ENCODE measurements around the gene HDAC8.
"Not testable (repeated sequence)": the region's sequence is repeated elsewhere in the genome, so short reads cannot be mapped to it uniquely, and the experiment has no call there.

The HDAC8 gene

DNA sequence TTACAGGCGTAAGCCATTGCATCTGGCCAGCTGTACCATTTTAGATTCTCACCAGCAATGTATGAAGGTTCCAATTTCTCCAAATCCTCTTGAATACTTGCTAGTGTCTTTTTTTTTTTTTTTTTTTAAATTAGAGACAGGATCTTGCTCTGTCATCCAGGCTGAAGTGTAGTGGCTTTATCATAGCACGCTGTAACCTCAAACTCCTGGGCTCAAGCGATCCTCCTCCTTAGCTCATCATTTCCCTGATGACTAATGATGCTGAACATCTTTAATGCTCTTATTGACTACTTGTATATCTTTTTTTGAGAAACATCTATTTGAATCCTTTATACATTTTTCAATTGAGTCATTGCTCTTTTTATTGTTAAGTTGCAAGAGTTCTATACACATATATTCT, 40.3 kb downstream of the HDAC8 start:
- DNase-seq (ENCODE audit: low spot score) = no peak

DNA sequence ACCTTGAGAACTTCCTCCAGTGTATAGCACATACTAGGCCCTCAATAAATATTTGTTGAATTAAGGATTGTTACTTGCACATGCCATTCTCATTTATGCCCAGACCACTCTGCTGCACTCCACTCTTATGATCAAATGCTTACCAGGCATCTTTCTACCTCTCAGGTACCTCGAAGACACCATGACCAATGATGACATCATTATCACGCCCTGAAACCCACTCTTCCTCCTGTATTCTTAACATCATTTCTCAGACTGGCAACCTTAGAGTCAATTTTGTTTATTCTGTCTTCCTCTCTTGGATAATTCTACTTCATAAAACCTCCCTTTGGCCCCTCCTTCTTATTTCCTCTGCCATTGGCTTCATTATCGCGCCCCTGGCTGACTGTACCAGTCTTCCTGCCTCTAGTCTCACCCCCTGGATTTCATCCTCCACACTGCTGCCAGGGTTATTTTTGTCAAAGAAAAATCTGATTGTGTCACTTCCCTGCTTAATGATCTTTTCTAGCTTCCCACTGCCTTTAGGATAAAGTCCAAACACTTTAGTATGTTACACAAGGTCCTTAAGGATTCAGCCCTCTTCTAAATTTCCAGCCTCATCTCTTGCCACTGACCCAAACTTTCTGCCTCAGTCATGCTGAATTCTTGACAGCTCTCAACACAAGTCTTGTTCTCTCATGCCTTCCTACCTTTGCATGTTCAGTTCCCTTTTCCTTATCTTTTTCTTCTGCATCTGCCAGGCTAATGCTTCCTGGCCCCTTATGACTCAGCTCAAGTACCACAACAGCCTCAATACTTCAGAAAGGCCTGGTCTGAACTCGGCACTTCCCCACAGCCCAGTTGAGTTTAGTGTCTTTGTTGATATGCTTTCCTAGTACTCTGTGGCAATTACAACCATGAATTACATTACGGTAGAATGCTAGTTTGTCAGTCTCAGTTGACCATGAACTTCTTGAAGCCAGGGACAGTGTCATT, 45.8 kb downstream of the HDAC8 start:
- DNase-seq (ENCODE audit: low spot score) = no peak

DNA sequence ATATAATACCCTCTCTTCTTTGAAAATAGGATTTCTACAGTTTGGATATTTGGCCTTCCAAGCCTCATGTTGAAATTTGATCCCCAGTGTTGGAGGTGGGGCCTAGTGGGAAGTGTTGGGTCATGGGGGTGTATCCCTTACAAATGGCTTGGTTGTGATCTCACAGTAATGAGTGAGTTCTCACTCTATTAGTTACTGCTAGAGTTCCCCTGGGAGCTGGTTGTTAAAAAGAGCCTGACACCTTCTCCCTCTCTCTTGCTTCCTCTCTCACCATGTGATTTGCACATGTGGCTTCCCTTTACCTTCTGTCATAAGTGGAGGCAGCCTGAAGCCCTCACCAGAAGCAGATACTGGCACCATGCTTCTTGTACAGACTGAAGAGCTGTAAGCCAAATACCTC, 73.9 kb downstream of the HDAC8 start:
- DNase-seq (ENCODE audit: low spot score) = no peak

DNA sequence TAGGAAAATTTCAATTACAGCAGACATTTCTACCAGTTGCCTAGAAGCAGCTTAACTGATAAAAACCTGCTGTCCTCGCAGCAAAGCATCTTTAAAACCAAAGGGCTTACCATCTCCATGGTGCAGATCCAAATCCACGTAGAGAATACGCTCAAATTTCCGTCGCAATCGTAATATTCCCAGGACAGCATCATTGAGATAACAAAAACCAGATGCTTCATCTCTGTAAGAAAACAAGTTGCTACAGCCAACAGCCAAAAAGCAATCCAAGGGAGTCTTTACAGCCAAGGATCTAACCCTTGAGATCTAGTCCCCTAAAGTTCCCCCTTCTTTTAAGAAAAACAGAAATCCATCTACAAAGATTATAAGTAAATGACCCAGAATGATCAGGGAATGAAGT, 77.6 kb downstream of the HDAC8 start:
- no peak for DNase-seq (ENCODE audit: low spot score)

DNA sequence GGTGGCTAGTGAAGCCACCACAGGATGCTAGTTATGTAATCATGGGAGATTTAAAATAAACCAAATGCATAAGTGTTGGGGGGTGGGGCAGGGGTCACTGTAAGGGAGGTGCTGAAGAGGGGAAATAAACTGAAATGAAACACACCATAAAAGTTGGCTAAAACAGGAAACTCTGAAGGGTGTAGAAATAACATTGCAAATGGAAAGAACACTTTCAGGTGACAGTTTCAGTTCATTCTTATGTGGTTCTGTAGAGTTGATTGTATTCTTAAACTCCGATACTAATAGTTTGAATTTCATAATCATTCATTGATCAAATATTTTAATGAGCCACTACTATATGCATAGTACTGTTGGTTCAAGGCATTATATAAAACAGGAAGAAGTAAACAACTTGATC, 80.1 kb downstream of the HDAC8 start:
- no peak for DNase-seq (ENCODE audit: low spot score)

DNA sequence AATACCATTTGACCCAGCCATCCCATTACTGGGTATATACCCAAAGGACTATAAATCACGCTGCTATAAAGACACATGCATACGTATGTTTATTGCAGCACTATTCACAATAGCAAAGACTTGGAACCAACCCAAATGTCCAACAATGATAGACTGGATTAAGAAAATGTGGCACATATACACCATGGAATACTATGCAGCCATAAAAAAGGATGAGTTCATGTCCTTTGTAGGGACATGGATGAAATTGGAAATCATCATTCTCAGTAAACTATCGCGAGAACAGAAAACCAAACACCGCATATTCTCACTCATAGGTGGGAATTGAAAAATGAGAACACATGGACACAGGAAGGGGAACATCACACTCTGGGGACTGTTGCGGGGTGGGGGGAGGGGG, 82.4 kb downstream of the HDAC8 start:
- DNase-seq (ENCODE audit: low spot score) = not testable (repeated sequence)

DNA sequence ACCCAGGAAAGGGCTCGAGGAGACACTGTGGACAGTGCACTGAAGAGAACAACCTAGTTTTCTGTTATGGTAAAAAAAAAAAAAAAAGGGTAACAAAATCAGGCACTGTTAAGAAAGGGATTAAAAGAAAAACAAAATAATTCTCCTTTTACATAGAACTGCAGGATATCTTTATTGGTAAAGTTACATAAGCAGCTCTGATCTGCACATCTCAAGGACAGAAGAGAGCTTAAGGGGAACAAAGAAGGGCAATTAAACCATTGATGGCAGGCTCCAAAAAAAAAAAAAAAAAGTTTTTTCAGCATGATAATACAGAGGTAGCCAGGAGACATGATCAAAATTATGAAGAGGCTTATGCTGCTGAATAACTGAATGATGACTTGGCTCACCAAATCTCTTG, 85.0 kb downstream of the HDAC8 start:
- no peak for DNase-seq (ENCODE audit: low spot score)

DNA sequence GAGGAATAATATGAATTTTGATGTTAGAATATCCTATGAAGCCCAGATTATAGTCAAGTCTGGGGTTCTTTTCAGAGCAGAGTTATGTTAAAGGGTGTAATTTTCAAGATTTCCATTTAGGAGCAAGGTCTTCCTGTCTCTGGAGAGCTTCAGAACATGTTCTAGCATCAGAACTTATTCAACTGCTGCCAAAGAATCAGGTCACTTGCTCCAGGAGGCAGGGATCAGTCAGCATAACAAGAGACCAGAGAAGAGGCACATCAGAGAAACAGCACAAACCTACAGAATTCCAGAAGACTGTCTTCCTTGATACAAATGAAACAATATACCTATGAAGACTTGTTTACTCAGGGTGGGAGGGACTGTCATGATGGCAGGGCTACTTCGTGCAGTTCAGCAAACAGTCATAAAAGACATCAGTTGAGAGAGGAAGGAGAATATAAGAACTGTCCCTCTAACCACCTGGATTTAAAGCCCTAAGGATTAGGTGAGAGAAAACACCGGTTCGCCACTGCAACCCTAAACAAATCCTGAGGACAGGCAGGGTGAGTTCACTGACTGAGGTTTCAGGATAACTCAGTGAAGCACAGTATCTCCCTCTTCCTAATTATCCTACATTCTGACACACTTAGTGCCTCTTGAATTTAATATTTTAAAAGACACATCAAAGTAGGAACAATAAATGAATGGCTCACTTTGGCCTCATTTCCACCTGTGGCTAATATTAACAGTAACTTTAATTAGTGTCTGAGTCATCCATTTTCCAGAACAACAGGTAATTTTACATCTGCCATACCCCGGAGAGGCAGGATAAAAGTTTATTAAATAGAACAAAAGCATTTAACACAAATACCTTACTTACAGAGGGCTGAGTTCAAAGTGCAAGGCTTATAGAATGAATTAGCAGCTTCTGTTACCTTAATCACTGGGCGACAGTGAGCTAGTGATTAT, 93.0 kb downstream of the HDAC8 start:
- DNase-seq (ENCODE audit: low spot score) = no peak

DNA sequence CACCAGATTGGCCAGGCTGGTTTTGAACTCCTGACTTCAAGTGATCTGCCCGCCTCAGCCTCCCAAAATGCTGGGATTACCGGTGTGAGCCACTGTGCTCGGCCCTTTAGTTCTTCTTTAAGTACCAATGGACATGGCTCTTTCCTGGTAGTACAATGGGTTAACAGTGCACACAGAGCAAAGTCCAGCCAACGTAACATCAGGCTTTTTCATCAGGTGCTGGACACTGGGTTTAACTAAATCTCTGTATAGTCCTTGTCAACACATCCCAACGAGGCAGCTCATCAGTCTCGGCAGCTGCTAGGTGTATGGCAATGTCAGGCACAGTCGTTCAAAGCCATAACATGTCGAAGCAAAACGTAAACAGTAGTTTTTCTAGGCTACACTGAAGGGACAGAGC, 93.8 kb downstream of the HDAC8 start:
- DNase-seq (ENCODE audit: low spot score) = no peak

DNA sequence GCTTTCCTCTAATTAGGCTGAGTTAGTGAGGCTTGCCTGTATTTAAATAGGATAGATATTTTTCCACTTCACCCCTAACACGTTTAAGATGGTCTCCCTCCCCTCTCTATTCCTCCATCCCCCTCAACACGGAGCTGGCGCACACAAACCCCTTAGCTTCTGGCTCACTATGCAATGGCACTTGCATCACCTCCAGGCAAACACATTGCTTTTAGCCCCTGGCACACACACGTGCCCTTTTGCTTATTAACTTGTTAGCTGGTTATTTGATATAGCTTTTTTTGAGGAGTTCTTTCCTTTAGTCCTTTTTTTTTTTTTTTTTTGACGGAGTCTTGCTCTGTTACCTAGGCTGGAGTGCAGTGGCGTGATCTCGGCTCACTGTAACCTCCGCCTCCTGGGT, 94.3 kb downstream of the HDAC8 start:
- DNase-seq (ENCODE audit: low spot score) = no peak

DNA sequence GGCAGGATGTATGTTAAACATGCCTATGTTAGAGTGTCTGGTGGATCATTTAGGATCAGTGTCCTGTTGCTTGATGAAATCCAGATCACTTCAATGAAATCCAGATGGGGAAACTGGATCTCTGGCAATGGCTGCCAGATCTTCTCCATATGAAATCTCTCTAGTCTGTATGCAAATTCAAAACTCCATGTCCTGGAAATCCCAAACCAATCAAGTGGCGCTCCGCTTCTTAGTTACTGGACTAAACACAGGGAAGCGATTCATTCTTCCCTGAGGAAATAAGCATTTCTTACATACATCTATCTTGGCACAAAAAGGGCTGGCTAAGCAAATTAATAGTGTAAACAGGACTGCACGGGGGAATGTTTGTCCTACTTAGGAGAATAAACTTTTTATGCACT, 94.9 kb downstream of the HDAC8 start:
- DNase-seq (ENCODE audit: low spot score) = no peak

DNA sequence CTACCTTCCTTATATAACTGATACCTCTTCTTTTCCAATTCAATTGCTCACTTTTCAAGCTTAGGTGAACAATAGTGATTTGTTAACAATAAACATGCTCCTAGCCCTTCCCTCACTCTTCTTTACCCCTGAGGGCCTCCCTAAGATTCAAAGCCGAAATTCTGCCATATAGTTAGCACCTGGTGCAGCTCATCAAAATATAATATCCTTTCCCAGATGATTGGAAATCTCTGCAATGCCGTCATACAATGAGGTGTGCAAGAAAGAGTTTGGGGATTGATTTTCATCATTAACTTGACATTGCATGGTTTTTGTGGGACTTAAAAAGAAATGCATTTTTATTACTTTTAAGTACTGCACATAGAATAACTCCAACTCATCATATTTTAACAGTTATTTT, 95.3 kb downstream of the HDAC8 start:
- DNase-seq (ENCODE audit: low spot score) = no peak

DNA sequence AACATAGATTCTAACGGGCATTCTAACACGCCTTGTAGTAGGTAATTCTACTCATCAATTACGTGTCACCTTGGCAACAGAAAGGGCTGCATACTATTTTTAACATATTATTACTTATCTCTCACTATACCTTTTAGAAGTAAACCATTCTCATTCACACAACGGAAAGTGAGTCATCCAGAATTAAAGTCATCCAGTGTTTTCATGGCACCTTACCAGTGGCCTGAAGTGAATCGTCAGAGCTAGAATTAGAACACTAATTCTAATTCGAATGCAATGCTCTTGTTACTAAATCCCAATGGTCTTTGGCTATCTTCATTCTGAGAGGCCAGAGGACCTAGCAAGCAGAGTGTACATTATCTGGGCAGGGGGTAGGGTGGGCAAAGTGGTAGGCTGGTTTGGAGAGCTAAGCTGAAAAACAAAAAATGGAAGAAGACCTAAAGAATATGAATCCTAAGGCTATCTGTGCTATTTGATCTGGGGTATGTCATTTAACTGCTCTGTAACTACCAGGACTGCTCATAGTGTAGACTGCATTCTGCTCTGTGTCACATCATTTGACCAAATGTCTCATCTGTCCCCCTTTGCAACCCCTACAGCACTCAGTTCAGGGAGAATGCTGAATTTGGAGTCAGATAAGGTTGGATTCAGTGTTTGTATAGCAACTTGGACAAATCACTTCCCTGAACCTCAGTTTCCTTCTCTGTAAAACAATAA, 96.5 kb downstream of the HDAC8 start:
- no peak for DNase-seq (ENCODE audit: low spot score)

DNA sequence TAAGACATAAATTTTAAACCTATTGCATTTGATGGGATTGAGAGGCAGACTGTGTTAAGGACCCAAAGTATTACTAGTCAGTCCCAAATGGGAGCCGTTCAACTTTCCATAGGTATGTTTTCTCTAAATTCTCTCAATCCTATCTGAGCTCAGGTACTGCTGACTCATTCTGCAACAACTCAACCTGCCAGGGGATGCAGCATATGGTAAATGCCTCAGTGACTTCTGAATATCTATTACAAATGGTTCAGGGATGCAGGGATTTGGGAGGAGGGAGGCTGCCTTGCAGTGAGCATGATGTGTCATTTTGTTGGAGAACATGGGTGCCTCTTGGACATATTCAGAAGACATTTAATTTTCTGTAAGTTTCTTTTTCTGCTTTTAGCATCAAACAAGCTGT, 97.3 kb downstream of the HDAC8 start:
- DNase-seq (ENCODE audit: low spot score) = no peak

DNA sequence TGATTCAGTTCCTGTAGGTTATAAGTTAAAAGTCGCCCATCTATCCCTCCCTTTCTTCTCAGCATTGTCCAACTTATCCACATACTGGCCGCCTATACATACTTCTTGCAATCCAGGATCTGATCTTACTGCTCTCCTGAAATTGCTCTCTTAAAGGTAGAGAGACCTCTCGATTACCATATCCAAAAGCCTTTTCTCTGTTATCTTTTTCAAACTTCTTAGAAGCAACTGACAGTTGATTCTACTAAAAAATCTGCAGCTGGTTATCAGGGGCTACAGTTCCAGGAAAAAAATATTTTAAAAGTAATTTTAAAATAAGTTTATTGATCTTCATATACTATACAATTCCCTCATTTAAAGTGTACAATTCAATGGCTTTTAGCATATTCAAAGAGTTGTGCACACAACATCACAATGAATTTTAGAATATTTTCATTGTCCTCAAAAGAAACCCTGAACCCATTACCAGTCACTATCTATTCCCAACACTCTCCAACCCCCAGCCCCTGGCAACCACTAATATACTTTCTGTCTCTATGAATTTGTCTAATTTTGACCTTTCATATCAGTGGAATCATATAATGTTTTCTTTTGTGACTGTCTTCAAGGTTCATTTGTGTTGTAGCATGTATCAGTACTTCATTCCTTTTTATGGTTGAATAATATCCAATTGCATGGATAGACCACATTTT, 102.0 kb downstream of the HDAC8 start:
- no peak for DNase-seq (ENCODE audit: low spot score)

DNA sequence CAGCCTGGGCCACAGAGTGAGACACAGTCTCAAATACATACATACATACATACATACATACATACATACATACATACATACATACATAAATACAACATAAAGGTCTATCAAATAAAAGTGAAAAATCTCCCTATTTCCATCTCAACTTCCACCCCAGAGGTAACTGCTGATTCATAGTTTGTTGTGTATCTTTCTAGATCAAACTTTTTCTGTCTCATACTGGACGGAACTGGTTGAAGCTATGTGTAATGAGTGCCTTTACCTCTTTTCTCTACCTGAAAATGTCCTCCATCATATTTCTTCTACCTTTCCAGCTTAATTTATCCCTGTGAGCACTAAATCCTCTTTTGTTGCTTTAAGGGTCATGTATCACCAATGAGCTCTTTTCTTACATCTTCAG, 102.5 kb downstream of the HDAC8 start:
- DNase-seq (ENCODE audit: low spot score) = no peak

DNA sequence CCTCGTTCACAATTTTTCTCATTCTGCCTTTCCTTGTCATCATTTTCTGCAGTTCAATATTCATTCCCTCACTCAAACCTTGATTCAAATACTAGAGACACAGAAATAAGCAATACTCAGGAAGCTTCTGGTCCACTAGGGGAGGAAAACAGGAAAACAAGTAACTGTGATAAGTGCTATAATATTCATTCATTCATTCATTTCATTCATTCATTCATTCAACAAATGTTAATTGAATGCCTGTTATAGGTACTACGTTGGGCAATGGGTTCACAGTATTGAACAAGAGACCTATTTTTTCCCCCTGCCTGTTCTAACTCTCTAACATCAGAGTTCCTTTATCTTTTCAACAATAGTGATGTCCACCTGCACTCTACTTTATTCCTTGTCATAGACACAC, 104.0 kb downstream of the HDAC8 start:
- no peak for DNase-seq (ENCODE audit: low spot score)

DNA sequence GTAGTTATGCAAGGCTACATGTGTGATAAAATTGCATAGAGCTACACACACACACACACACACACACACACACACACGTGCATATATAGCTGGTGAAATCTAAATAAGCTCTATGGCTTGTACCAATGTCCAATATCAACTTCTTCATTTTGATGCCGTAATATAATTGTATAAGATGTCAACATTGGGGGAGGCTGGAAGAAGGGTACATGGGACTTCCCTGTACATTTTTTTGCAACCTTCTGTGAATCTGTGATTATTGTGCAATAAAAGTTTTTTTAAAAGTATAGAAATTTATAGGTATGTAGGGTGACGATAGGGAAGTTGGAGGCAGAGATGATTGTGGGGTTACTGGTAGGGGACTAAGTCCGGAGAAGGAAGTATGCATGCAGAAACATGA, 105.5 kb downstream of the HDAC8 start:
- DNase-seq (ENCODE audit: low spot score) = no peak

DNA sequence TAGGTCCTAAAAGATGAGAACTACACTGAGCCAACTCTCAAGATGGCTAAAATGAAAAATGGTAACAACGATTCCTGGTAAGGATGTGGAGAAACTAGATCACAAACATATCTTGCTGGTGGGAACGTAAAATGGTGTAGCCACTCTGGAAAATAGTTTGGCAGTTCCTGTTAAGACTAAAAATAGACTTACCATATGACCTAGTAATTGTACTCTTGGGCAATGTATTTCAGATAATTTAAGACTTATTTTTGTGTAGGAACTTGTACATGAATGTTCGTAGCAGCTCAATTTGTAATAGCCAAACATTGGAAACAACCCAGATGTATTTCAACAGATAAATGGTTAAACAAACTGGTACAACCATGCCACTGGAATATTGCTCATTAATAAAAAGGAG, 106.2 kb downstream of the HDAC8 start:
- DNase-seq (ENCODE audit: low spot score) = no peak

DNA sequence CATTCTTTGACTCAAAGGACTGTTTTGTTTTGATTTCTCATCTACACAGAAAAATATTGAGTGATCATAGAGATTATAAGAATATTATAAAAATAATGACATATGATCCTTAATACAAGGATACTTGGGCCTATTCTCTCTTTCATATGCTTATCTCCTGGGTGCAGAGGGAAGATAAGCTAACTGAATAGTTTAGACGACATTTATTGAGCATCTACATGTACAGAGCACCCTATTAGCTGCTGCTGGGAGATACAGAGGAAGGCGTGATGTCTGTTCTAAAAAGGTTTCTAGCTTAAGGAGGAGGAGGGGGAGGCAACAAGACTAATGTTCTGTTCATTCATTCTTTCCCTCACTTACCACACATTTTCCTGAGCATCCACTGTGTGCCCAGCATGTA, 106.8 kb downstream of the HDAC8 start:
- DNase-seq (ENCODE audit: low spot score) = no peak

DNA sequence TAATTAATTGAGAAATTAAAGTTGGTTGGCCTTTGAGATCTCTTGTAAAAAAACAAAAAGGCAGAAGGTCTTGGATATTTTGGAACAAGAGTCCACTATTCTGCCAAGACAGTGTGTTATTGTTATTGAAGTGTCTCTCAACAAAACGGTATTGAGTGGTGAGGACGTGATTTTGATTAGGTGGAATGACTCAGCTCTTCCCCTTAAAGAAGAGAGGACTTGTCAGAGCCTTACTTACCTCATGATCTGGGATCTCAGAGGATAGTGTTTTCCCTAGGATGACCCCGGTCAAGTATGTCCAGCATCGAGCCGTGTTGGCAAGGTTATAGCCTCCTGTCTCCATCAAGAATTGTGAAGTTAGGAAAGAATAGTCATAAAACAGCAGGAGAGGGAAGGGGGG, 110.9 kb downstream of the HDAC8 start:
- DNase-seq (ENCODE audit: low spot score) = no peak

DNA sequence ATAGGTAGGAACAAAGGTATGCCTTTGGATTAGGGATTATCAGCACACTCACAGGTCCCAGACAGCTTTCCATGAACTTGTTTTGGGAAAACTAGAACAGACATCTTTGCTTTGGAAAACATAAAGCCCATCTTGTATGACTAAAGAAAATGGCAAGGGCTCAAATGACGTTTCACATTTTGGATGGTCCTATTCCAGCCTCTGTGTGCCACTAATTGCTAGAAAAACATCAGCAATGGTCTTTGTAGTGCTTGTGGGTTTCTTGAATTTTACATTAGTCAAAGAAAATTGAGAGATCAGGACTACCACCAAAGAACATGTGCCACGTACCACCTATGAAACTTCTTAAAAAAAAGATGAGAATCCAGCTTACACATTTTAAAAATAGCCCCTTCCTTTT, 111.4 kb downstream of the HDAC8 start:
- DNase-seq (ENCODE audit: low spot score) = no peak
